OCI-M2 (cell line): ENCODE results near the gene DMBT1.
"Not testable (repeated sequence)": the region's sequence is repeated elsewhere in the genome, so short reads cannot be mapped to it uniquely, and the experiment has no call there.

Experiments used
- DNase-seq: peaks from one replicate; lab custom pipeline; 2025; ENCODE audit not compliant: unreplicated experiment; lab: John Stamatoyannopoulos, UW

The DMBT1 gene

GRCh38 chr10:122577311-122577885 is 16.8 kb downstream of the DMBT1 start:
- DNase-seq: no peak

DNA sequence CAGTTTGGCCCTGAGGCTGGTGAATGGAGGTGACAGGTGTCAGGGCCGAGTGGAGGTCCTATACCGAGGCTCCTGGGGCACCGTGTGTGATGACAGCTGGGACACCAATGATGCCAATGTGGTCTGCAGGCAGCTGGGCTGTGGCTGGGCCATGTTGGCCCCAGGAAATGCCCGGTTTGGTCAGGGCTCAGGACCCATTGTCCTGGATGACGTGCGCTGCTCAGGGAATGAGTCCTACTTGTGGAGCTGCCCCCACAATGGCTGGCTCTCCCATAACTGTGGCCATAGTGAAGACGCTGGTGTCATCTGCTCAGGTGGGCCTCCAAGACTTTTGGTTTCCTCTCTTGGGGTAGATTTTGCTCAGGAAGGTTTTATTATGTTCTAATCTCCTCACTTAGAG is 25.5 kb downstream of the DMBT1 start:
- not testable (repeated sequence) for DNase-seq

GRCh38 chr10:122587098-122587760 is 26.7 kb downstream of the DMBT1 start:
- no peak for DNase-seq

- no peak for DNase-seq
These were observed 27.8 kb downstream of the DMBT1 start for GRCh38 chr10:122588381-122588780.

GRCh38 chr10:122590153-122590552 is 29.6 kb downstream of the DMBT1 start:
- DNase-seq: no peak

DNA sequence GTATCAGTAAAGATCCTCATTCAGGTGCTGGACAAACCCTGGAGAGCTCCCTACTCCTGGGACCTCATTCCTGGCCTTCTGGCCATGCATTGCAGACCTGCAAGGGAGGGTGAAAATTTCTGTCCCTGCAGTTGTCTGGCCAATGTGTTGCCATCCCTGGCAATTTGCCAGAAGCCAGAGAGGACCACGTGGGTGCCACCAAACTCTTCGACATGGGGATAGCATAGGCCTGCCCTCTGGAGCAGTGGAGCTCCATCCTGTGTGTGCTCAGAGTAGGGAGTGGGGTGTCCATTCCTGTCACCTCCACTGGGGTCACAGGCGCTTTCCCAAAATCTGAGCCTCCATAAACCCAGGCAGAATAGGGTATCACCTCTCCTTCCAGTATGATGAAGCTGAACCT is 31.2 kb downstream of the DMBT1 start:
- DNase-seq: no peak

GRCh38 chr10:122592161-122592560 is 31.6 kb downstream of the DMBT1 start:
- DNase-seq: no peak

- DNase-seq: no peak
These were observed 57.1 kb downstream of the DMBT1 start for GRCh38 chr10:122617476-122618270.

- no peak for DNase-seq
These were observed 58.1 kb downstream of the DMBT1 start for GRCh38 chr10:122618461-122619165.

- DNase-seq: not testable (repeated sequence)
These were observed 60.4 kb downstream of the DMBT1 start for GRCh38 chr10:122620961-122621360.

DNA sequence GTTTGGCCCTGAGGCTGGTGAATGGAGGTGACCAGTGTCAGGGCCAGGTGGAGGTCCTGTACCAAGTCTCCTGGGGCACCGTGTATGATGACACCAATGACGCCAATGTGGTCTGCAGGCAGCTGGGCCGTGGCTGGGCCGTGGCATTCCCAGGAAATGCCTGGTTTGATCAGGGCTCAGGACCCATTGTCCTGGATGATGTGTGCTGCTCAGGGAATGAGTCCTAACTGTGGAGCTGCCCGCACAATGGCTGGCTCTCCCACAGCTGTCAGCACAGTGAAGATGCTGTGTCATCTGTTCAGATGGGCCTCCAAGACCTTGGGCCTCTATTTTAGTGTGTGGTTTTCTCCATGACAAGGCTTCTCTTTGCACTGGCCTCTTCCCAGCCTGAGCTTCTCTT is 64.0 kb downstream of the DMBT1 start:
- DNase-seq: no peak

DNA sequence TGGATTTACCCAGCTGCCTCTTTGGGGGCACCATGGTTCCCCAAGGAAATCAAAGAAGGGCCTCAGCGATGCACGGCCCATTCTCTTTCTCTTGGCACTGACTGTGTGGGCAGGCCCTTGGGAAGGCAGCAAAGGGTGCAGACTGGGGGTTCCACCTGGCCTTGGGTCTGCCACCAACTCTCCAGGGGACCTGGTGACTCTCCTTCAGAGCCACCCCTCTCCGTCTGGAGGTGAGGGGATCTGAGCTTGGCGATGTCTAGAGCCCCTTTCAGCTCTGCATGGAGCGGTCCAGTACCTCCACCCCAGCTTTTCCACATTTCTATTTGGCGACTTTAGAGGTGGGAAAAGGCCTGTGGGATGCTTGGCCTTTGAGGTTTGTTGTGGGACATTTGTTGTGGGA is 70.0 kb downstream of the DMBT1 start:
- no peak for DNase-seq

- DNase-seq: no peak
These were observed 71.5 kb downstream of the DMBT1 start for GRCh38 chr10:122632031-122632430.

GRCh38 chr10:122632576-122632975 is 72.0 kb downstream of the DMBT1 start:
- no peak for DNase-seq

DNA sequence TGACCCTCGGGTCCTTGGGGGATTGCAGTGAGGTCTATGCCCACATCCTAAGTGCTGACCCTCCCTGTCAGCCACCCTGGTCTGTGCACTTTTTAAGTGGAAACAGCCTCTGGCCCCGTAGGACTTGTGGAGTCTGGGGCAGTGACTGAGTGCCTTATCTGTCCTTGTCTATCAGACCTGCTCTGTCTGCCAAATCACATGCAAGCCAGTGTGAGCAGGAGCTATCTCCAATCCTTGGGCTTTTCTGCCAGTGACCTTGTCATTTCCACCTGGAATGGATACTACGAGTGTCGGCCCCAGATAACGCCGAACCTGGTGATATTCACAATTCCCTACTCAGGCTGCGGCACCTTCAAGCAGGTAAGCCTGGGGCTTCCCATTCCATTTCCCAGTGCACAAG is 76.4 kb downstream of the DMBT1 start:
- DNase-seq: no peak

DNA sequence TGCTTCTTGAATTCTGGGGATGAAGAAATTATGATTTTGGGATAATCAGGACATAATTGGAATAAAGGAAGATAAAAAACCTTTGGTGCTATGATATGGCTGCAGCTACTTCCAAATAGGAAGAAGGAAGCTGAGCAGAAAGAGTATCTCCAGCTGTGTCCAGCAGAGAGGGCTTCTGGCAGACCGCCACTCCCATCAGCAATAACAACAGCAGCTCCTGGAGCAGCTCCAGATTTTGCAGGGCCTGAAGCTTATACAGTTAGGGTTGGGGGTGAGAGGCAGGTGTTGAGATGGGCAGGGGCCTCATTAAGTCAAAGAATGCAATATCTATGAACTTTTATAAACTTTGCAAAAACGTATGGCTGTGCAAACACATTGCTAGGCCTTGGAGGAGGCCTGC is 76.8 kb downstream of the DMBT1 start:
- no peak for DNase-seq

DNA sequence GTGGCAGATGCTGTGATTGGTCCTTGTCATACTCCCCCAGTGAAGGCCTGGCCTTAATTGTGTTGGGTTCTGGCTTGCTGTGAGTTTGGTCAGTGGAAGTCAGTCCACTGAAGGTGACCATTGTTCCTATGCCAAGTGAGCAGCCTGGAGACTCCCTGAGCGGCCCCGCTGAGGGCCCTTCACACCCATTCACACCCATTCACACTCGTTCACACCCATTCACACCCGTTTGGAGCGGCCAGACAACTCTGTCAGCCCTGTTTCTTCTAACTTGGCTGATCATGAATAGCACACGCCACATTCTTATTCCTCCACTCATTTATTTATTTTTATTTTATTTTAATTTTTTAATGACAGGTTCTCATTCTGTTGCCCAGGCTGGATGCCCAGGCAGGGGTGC is 77.6 kb downstream of the DMBT1 start:
- DNase-seq: no peak

GRCh38 chr10:122639801-122640200 is 79.2 kb downstream of the DMBT1 start:
- no peak for DNase-seq

GRCh38 chr10:122640921-122641320 is 80.4 kb downstream of the DMBT1 start:
- no peak for DNase-seq

- DNase-seq: no peak
These were observed 82.4 kb downstream of the DMBT1 start for GRCh38 chr10:122642726-122643605.
